Tibial artery (tissue), 4 donors: ENCODE measurements around the gene SOWAHC.
"Not testable (repeated sequence)": the region's sequence is repeated elsewhere in the genome, so short reads cannot be mapped to it uniquely, and the experiment has no call there.

Experiments used
- DNase-seq, 2 donors: peaks; one replicate each; pipeline ENCODE4 v3.0.0-alpha.2; 2019
- H3K27ac ChIP-seq, 2 donors: fragments of 200-600 bp; sonication (generic) in 1 of 2; 1 replicate in 1 of 2; 2 replicates in 1 of 2; pipeline ENCODE4 v1.5.1; 2018 to 2019; ENCODE audit warnings: mild to moderate bottlenecking in 1 of 2
- H3K27me3 ChIP-seq, 2 donors: fragments of 200-600 bp; sonication (generic) in 1 of 2; one replicate each; pipeline versions ENCODE4 v1.5.1 to v1.6.0; 2016 to 2019
- H3K36me3 ChIP-seq, 3 donors: fragments of 200-600 bp; sonication (generic) in 2 of 3; one replicate each; pipeline ENCODE4 v1.5.1; 2016 to 2019; ENCODE audit warnings: mild to moderate bottlenecking in 2 of 3
- H3K4me1 ChIP-seq, 4 donors: fragments of 200-600 bp; sonication (generic) in 2 of 4; 1 replicate in 3 of 4; 2 replicates in 1 of 4; pipeline ENCODE4 v1.5.1; 2016 to 2019
- H3K4me3 ChIP-seq, 2 donors: fragments of 200-600 bp; sonication (generic) in 1 of 2; 1 replicate in 1 of 2; 2 replicates in 1 of 2; pipeline ENCODE4 v1.5.1; 2018 to 2019; ENCODE audit warnings: mild to moderate bottlenecking in 2 of 2
- H3K9me3 ChIP-seq, 3 donors: fragments of 200-600 bp; sonication (generic) in 1 of 3; one replicate each; pipeline ENCODE4 v1.5.1; 2016 to 2019
- intact Hi-C: fragments of 100-400 bp; cut with DNase I; formaldehyde crosslinking; loops from one replicate; pipeline ENCODE4 v1.15.0; 2023; ENCODE audit warnings: low total_unique reads
- TF ChIP-seq, protein P1 (sequence below), 2 experiments: fragments of 200-600 bp in 1 of 2; fragments of 450-650 bp in 1 of 2; IDR thresholded peaks; one replicate each; pipeline ENCODE4 v1.5.1; 2017 to 2019; ENCODE audit warnings: antibody characterized with exemption in 2 of 2, mild to moderate bottlenecking in 1 of 2, moderate library complexity in 1 of 2

Gene SOWAHC, protein sequence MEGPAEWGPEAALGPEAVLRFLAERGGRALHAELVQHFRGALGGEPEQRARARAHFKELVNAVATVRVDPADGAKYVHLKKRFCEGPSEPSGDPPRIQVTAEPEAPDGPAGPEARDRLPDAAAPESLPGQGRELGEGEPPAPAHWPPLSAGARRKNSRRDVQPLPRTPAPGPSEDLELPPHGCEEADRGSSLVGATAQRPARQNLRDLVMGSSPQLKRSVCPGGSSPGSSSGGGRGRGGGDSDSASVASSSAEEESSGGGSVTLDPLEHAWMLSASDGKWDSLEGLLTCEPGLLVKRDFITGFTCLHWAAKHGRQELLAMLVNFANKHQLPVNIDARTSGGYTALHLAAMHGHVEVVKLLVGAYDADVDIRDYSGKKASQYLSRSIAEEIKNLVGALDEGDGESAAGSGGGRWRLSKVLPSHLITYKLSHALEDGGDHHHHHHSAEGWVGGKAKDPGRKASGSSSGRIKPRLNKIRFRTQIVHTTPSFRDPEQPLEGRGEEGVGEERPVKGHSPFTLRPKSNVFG

DNA sequence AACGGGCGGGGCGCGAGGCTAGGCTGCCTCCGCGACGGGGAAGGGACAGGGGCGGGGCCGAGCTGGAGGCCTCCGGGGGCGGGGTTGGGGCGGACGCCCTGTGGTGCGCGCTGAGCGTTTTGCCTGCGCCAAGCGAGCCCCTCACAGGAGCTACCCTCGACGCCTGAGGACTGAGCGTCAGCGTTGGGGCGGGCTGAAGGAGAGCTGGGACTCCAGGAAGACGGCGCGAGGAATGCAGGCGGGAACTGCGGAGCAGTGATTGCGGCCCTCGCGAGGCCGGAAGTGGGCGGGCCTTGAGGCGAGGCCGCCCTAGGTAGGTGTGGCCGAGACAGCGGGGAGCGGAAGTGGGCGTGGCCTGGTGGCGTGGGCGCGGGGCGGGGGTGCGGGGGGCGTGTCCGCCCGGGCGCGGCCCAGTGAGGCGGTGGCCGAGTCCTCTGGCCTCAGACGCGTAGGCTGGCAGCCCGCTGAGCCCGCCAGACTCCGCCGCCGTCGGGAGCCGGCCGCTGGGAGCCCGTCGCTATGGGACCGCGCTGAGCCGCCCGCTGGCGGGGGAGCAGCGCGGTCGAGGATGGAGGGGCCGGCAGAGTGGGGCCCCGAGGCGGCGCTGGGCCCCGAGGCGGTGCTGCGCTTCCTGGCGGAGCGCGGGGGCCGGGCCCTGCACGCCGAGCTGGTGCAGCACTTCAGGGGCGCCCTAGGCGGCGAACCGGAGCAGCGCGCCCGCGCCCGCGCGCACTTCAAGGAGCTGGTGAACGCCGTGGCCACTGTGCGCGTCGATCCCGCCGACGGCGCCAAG, at the start of gene SOWAHC, which contains the start of gene SEPTIN10:
SOWAHC (plus strand) TSS at position 443 of the 793 bp plus-strand sequence; CDS start at position 569, 126 bp downstream.
SEPTIN10 (minus strand) TSS at position 45 of the 793 bp plus-strand sequence. CDS start 139 bp downstream, outside the sequence.
- Histone ChIP-seq H3K4me3 (peak within 1 kb of the TSS; percentile 82 to 84), H3K9me3 (no peaks in the 10 kb centered on the region), H3K27ac (peak within 1 kb of the TSS; percentile 96 to 99), H3K36me3 (no peaks in the 10 kb centered on the region), H3K27me3 (no peaks in the 10 kb centered on the region), H3K4me1 (peaks cover 0 to 73% (median 38%) of the 10 kb centered on the region in 4 donors)
- intact Hi-C loops, result loop anchor here (10.0 kb wide), 1 partner anchor 81 kb away; no protein-coding TSS in a partner anchor
- DNase-seq, result peak; percentile 98 to 99
- TF ChIP-seq, protein P1, sequence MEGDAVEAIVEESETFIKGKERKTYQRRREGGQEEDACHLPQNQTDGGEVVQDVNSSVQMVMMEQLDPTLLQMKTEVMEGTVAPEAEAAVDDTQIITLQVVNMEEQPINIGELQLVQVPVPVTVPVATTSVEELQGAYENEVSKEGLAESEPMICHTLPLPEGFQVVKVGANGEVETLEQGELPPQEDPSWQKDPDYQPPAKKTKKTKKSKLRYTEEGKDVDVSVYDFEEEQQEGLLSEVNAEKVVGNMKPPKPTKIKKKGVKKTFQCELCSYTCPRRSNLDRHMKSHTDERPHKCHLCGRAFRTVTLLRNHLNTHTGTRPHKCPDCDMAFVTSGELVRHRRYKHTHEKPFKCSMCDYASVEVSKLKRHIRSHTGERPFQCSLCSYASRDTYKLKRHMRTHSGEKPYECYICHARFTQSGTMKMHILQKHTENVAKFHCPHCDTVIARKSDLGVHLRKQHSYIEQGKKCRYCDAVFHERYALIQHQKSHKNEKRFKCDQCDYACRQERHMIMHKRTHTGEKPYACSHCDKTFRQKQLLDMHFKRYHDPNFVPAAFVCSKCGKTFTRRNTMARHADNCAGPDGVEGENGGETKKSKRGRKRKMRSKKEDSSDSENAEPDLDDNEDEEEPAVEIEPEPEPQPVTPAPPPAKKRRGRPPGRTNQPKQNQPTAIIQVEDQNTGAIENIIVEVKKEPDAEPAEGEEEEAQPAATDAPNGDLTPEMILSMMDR (IDR thresholded peaks at IDR 0.05), result peak in 1 of 2 experiments; percentile 23

DNA sequence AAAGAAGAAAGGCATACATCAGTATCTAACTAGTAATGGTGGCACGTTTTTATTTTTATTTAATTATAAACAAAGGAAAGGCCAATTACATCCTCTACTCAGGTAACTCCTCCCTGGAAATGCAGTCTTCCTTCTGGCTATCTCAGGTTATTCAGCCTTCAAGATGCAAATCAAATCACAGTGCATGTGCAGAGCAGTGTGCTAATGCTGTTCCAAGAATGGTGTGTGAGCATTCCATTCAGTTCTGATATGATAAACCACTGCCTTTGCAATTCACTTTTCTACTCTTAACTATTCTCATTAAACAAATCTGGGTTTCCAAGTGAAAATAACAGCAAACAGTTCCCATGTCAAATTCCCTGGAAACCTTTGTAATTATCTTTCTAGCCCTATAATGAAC, 38.8 kb upstream of the SOWAHC start:
- no peak for DNase-seq
- peaks cover 14 to 17% (median 14%) of the 10 kb centered on the region in 3 donors for H3K36me3 ChIP-seq

DNA sequence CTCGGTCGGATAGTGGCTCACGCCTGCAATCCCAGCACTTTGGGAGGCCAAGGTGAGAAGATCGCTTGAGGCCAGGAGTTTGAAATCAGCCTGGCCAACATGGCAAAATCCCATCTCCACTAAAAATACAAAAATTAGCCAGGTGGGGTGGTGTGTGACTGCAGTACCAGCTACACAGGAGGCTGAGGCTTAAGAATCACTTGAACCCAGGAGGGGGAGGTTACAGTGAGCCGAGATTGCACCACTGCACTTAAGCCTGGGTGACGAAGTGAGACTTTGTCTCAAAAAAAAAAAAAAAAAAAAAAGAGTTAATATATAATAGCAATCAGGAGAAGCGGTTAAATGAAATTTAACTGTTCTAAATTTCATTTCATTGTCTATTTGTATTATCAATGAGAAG, 36.5 kb upstream of the SOWAHC start:
- H3K9me3 ChIP-seq, H3K4me1 ChIP-seq, DNase-seq, H3K27me3 ChIP-seq, H3K4me3 ChIP-seq, intact Hi-C loops, H3K27ac ChIP-seq: not testable (repeated sequence)
- H3K36me3 ChIP-seq, result peaks cover 4 to 14% (median 6%) of the 10 kb centered on the region in 3 donors

More for the DNA sequence above, 38.8 kb upstream of the SOWAHC start:
- Histone ChIP-seq H3K27ac (no peak overlapping the region), H3K27me3 (no peaks in the 10 kb centered on the region), H3K4me3 (no peak overlapping the region), H3K4me1 (no peaks in the 10 kb centered on the region), H3K9me3 (no peaks in the 10 kb centered on the region)
- intact Hi-C loops, result no loop called here
- TF ChIP-seq, protein P1 (IDR thresholded peaks at IDR 0.05), result no peak

DNA sequence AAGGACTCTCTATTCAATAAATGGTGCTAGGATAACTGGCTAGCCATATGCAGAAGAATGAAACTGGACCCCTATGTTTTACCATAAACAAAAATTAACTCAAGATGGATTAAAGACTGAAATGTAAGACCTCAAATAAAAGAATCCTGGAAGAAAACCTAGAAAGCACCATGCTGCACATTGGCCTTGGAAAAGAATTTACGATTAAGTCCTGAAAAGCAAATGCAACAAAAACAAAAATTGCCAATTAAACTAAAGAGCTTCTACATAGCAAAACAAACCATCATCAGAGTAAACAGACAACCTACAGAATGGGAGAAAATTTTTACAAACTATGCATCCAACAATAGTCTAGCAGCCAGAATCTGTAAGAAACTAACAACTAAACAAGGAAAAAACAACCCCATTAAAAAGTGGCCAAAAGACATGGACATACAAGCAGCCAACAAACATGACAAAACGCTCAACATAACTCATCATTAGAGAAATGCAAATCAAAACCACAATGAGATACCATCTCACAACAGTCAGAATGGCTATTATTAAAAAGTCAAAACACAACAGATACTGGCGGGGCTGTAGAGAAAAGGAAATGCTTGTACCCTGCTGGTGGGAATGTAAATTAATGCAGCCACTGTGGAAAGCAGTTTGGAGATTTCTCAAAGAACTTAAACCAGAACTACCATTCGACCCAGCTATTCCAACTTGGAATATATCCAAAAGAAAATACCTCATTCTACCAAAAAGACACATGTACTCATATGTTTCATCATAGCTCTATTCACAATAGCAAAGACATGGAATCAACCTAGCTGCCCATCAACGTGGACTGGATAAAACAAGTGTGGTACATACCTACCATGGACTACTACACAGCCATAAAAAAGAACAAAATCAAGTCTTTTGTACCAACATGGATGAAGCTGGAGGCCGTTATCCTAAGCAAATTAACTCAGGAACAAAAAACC, 31.0 kb upstream of the SOWAHC start:
- DNase-seq, result no peak
- no peaks in the 10 kb centered on the region for H3K27me3 ChIP-seq
- peaks cover 7 to 20% (median 7%) of the 10 kb centered on the region in 3 donors for H3K36me3 ChIP-seq
- intact Hi-C loops, result no loop called here
- no peak overlapping the region for H3K27ac ChIP-seq
- H3K9me3 ChIP-seq, result no peaks in the 10 kb centered on the region
- H3K4me1 ChIP-seq, result peaks cover 0 to 5% (median 0%) of the 10 kb centered on the region in 4 donors
- H3K4me3 ChIP-seq, result no peak overlapping the region
- TF ChIP-seq, protein P1 (IDR thresholded peaks at IDR 0.05), result no peak

DNA sequence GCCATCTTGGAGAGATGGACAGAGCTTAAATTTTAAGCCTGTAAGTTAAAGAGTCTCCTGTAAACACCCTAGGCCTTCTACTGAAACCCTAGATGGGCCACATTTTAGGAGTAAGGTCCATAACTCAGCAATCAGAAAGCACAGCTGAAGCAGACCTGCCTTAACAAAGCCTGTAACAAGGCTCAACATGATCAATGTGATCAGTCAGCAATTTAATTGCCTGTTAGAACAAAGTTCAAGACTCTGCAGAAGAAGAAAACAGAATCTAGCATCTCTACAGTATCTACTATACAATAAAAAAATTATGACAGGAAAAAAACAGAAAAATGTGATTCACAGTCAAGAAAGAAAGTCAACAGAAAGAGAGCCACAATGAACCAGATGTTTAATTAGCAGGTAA, 27.5 kb upstream of the SOWAHC start:
- Histone ChIP-seq H3K36me3 (peaks cover 7 to 20% (median 12%) of the 10 kb centered on the region in 3 donors), H3K4me1 (peaks cover 0 to 6% (median 3%) of the 10 kb centered on the region in 4 donors), H3K9me3 (no peaks in the 10 kb centered on the region), H3K27me3 (no peaks in the 10 kb centered on the region), H3K4me3 (no peak overlapping the region), H3K27ac (no peak overlapping the region)
- TF ChIP-seq, protein P1 (IDR thresholded peaks at IDR 0.05), result no peak
- intact Hi-C loops, result no loop called here
- no peak for DNase-seq
